Motor neuron (in vitro differentiated cells): ENCODE results near the gene GPC6. TPM values are rescaled to one million over a fixed set of nuclear protein-coding genes. Genes with fewer than 3 reads are reported as not detected.
"Not testable (repeated sequence)": the region's sequence is repeated elsewhere in the genome, so short reads cannot be mapped to it uniquely, and the experiment has no call there.

Experiments
- ATAC-seq, 8 experiments: fragments of 200-7000 bp; cut with Tn5 transposase; replicated peaks in 6 of 8; 2 replicates each; pipeline ENCODE4 v1.8.0; 2021; ENCODE audit warnings: mild to moderate bottlenecking in 8 of 8, moderate library complexity in 8 of 8
- H3K27ac ChIP-seq, 2 donors: fragments of 250-450 bp; sonication (Bioruptor Pico); 2 replicates each; pipeline ENCODE4 v1.9.0; 2021; ENCODE audit warnings: antibody characterized with exemption in 2 of 2, mild to moderate bottlenecking in 2 of 2, moderate library complexity in 1 of 2
- H3K4me1 ChIP-seq, 2 donors: fragments of 250-450 bp; sonication (Bioruptor Pico); replicated peaks in 1 of 2; 2 replicates each; pipeline ENCODE4 v1.6.1; 2021; ENCODE audit warnings: antibody characterized with exemption in 2 of 2, mild to moderate bottlenecking in 2 of 2, moderate library complexity in 1 of 2
- H3K4me3 ChIP-seq, 5 donors: fragments of 250-450 bp; sonication (Bioruptor Pico); 2 replicates each; pipeline ENCODE4 v1.9.0; 2021; ENCODE audit warnings: antibody characterized with exemption in 5 of 5, mild to moderate bottlenecking in 5 of 5, moderate library complexity in 4 of 5
- WGBS, 10 experiments: fragments of 450-650 bp; shearing (Covaris generic); methylation state at CpG; one replicate each; pipeline ENCODE4 v1.0.0; 2022; 5-methylcytosine and 5-hydroxymethylcytosine counted together
- in situ Hi-C, 9 experiments: fragments of 400-800 bp; cut with MboI; loops; one replicate each; pipeline ENCODE4 v1.15.0; 2021; ENCODE audit warnings: low sequenced_read_pairs in 9 of 9, low pct_unique_long_range_greater_than_20kb in 2 of 9; ENCODE audit not compliant: unreplicated experiment in 9 of 9
- total RNA-seq, 8 experiments: library from RNA; unstranded; fragments of 300-600 nt; gene quantifications; 2 replicates each; pipeline versions ENCODE4 v1.2.3 to v1.2.4, GENCODE V29; 2022

GPC6 gene
- total RNA-seq, 8 experiments from 2014 or later: 1.8 to 52.4 (median 15.5) TPM

DNA sequence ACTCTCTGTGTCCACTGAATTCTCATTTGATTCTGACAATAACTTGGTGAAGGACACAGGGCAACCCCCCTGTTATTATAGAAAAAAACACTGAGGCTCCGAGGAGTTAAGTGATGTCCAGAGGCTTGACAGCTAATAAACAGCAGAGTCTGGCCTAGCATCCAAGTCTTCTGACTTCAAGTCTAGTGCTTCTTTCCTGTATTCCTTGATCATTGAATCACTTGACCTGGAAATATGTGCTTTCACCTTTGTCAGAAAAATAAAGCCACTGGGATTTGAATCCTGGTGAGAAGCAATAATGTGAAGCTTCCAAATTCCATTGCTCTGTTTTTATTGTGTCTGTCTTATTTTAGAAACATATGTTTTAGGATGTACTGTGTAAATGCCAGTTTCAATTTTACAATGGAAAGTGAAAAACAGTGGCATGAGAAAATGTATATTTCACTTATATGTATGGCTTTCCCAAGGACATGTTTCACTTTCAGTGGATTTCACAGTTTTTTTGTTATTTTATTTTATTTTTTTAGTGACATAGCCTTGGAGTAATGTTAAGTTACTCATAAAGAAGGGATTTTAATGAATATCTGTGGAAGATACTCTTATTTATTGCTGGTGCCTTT, 190.2 kb downstream of the GPC6 start:
- Histone ChIP-seq H3K4me3 (no peak overlapping the region), H3K4me1 (peaks cover 3 to 16% of the 10 kb centered on the region in 2 donors), H3K27ac (no peak overlapping the region)
- WGBS, 10 experiments: 56 to 100% (median 81%) methylated on average over 1 of the region's 1 CpG; no CpG with 5 or more reads in 4 of the 10 experiments
- in situ Hi-C loops: no loop called here
- no peak for ATAC-seq

- no peak for ATAC-seq
- Histone ChIP-seq H3K4me3 (no peak overlapping the region), H3K27ac (no peak overlapping the region), H3K4me1 (peaks cover 3 to 29% of the 10 kb centered on the region in 2 donors)
- WGBS, 10 experiments: 93 to 100% (median 97%) methylated on average over 2 to 8 of the region's 8 CpGs; no CpG with 5 or more reads in 1 of the 10 experiments
- in situ Hi-C loops: no loop called here
These were observed 191.8 kb downstream of the GPC6 start for GRCh38 chr13:93418398-93418797.

GRCh38 chr13:93420206-93420605, 193.6 kb downstream of the GPC6 start:
- Histone ChIP-seq H3K4me1 (peaks cover 3 to 29% of the 10 kb centered on the region in 2 donors), H3K27ac (no peak overlapping the region), H3K4me3 (no peak overlapping the region)
- in situ Hi-C loops: no loop called here
- no peak for ATAC-seq
- 13 to 100% (median 43%) methylated on average over 1 of the region's 1 CpG; no CpG with 5 or more reads in 4 of the 10 experiments for WGBS, 10 experiments

DNA sequence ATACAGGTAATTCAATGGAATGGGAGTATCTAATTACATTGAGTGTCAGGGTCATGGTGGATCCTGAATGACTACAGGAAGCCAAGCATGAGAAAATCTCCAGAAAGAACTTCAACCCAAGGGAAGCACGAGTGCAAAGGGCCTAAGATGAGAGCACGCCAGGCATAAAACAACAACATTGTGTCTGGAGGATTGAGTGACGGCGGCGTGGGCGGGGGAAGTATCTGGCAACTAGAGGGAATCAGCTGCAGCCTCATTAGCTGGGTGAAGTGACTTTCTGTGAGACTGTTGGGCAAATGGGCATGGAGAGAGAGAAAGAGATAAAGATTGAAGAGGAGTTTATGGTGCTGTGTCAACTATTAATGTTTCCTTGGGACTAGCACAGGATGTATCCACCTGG, 194.3 kb downstream of the GPC6 start:
- ATAC-seq: no peak

DNA sequence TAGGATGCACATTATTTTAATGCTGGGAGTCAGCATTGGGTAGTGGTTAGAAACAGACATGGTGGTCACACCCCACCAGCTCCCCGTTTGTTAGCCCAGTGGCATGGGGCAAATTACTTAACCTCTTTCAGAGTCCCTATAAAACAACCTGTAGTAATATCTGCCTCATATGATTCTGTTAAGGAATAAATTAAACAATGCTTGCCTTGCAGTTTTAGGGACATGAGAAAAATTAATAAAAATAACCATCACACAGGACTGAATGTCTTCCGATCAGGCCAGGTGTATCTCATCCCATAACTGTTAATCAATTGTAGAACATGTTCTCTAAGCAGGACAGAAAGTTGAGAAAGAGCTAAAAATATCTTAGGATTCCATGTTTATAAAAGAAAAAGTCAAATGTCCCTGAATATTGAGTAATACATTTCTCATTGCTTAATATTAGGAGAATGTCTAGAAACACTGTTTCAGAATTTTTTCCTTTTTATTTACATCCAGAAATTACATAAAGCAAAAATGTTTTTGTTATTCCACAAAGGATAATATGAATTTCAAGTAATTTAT, 196.5 kb downstream of the GPC6 start:
- H3K4me3 ChIP-seq: no peak overlapping the region
- 50 to 100% (median 77%) methylated on average over 1 to 2 of the region's 2 CpGs; no CpG with 5 or more reads in 2 of the 10 experiments for WGBS, 10 experiments
- peaks cover 3 to 24% of the 10 kb centered on the region in 2 donors for H3K4me1 ChIP-seq
- in situ Hi-C loops: no loop called here
- no peak overlapping the region for H3K27ac ChIP-seq
- no peak for ATAC-seq

More for the DNA sequence above, 194.3 kb downstream of the GPC6 start:
- peaks cover 3 to 29% of the 10 kb centered on the region in 2 donors for H3K4me1 ChIP-seq
- 41 to 100% (median 89%) methylated on average over 1 to 6 of the region's 6 CpGs; no CpG with 5 or more reads in 3 of the 10 experiments for WGBS, 10 experiments
- H3K27ac ChIP-seq: no peak overlapping the region
- no peak overlapping the region for H3K4me3 ChIP-seq
- in situ Hi-C loops: no loop called here

GRCh38 chr13:93425411-93425810, 198.8 kb downstream of the GPC6 start:
- ATAC-seq: no peak
- Histone ChIP-seq H3K27ac (no peak overlapping the region), H3K4me3 (no peak overlapping the region), H3K4me1 (peaks cover 0 to 20% of the 10 kb centered on the region in 2 donors)
- in situ Hi-C loops: no loop called here
- 0 to 100% (median 90%) methylated on average over 1 to 2 of the region's 3 CpGs; no CpG with 5 or more reads in 3 of the 10 experiments for WGBS, 10 experiments

DNA sequence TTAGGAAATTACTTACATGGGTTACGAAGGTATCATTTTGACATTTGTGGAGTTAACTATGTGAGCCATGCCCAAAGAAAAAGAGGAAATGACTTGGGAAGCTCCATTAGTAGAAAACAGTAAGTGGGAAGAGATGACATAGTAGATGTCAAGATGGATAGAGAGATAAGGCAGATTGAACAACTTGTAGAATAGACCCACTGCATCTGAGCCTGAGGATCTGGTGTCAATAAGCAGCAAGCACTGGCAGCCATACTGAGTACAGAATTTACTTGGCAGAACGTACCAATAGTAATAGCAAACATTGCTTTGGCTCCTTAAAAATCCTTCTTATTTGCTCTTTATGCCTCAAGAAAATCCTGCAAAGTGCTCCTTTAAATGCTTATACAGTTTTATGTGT, 203.8 kb downstream of the GPC6 start:
- no peak for ATAC-seq
- Histone ChIP-seq H3K4me3 (no peak overlapping the region), H3K4me1 (no peaks in the 10 kb centered on the region), H3K27ac (no peak overlapping the region)
- in situ Hi-C loops: no loop called here
- 20 to 100% (median 77%) methylated on average over 1 to 2 of the region's 2 CpGs for WGBS, 10 experiments

- no peak for ATAC-seq
- in situ Hi-C loops: no loop called here
- no peak overlapping the region for H3K4me3 ChIP-seq
- WGBS, 10 experiments: 43 to 100% (median 95%) methylated on average over 1 to 3 of the region's 3 CpGs; no CpG with 5 or more reads in 3 of the 10 experiments
- H3K27ac ChIP-seq: no peak overlapping the region
- H3K4me1 ChIP-seq: no peaks in the 10 kb centered on the region
These were observed 209.0 kb downstream of the GPC6 start for GRCh38 chr13:93435651-93436050.

DNA sequence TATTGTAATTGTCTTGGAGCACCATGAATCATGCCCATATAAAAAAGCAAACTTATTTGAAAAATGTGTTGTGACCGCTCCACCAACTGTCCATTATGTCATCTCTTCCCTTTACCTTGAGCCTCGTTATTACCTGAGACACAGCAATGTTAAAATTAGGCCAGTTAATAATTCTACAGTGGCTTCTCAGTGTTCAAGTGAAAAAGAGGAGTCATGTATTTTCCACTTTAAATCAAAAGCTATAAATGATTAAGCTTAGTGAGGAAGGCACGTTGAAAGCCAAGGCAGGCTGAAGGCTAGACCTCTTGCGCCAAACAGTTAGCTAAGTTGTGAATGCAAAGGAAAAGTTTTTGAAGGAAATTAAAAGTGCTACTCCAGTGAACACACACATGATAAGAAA, 210.5 kb downstream of the GPC6 start:
- Histone ChIP-seq H3K4me1 (no peaks in the 10 kb centered on the region), H3K27ac (no peak overlapping the region), H3K4me3 (no peak overlapping the region)
- in situ Hi-C loops: no loop called here
- ATAC-seq: no peak
- WGBS, 10 experiments: 61 to 94% (median 86%) methylated on average over 3 to 4 of the region's 4 CpGs; no CpG with 5 or more reads in 3 of the 10 experiments

- no peak overlapping the region for H3K27ac ChIP-seq
- ATAC-seq: peak in 4 of 8 experiments; percentile 30 to 83 (median 66)
- H3K4me3 ChIP-seq: no peak overlapping the region
- WGBS, 10 experiments: 40 to 86% (median 58%) methylated on average over 1 to 2 of the region's 2 CpGs; no CpG with 5 or more reads in 2 of the 10 experiments
- in situ Hi-C loops: no loop called here
- H3K4me1 ChIP-seq: peaks cover 0 to 17% of the 10 kb centered on the region in 2 donors
These were observed 219.6 kb downstream of the GPC6 start for GRCh38 chr13:93446238-93446637.

DNA sequence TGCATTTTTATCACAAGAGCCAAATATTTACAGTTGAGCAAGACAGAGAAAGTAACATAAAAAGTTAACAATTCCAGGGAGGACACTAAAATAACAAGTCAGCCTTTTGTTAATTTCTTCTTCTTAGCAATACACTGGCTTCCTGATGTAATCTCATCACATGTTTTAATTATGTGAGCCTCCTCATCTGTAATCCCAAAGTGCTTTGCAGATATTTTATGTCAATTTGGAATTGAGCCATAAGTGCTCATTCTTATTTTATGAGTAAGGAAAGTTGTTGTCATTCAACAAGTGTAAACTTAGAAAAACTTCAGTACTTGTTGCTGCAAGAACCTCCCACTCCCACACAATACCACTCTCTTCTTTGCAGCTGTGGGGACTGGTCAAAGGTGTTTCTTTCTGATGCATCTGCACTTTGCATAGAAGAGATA, 223.6 kb downstream of the GPC6 start:
- Histone ChIP-seq H3K4me1 (peaks cover 0 to 17% of the 10 kb centered on the region in 2 donors), H3K27ac (no peak overlapping the region), H3K4me3 (no peak overlapping the region)
- peak in 5 of 8 experiments; percentile 15 to 95 (median 31) for ATAC-seq
- in situ Hi-C loops: no loop called here

DNA sequence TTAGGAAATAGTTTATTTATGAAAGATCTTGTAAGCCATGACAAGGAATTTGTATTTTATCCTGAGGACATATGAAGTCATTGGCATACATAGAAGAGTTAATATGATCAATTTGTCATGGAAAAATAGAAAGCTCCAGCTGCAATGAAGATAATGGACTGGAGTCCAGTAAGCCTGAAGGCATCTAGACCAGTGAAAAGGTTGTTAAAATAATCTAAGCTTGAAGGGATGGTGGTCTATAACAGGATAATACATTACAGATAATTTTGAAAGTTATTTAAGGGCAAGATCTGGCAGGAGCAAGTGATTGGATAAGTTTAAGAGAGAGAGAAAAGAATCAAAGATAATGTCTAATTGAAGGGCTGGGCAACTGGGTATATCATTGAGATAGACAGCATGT, 224.2 kb downstream of the GPC6 start:
- H3K4me1 ChIP-seq: peaks cover 0 to 15% of the 10 kb centered on the region in 2 donors
- in situ Hi-C loops: no loop called here
- H3K4me3 ChIP-seq: no peak overlapping the region
- ATAC-seq: peak in 1 of 8 experiments; percentile 16
- no peak overlapping the region for H3K27ac ChIP-seq

GRCh38 chr13:93454676-93455235, 228.1 kb downstream of the GPC6 start:
- WGBS, 10 experiments: 97% methylated on average over 4 of the region's 36 CpGs; no CpG with 5 or more reads in 9 of the 10 experiments
- in situ Hi-C loops, ATAC-seq, H3K4me1 ChIP-seq, H3K27ac ChIP-seq, H3K4me3 ChIP-seq: not testable (repeated sequence)
